Epithelial cell of proximal tubule (primary cell): ENCODE data around the gene SCN7A. TPM values are rescaled to one million over a fixed set of nuclear protein-coding genes. Genes with fewer than 3 reads are reported as not detected.

Experiments
- DNase-seq: peaks from one replicate; pipeline ENCODE4 v3.0.0-alpha.2; 2011; ENCODE audit warnings: low read depth
- H3K4me3 ChIP-seq: 2 replicates; pipeline ENCODE4 v1.5.1; 2011; ENCODE audit warnings: low read depth, mild to moderate bottlenecking, low read length
- CTCF ChIP-seq: conservative IDR thresholded peaks from 2 replicates; pipeline ENCODE4 v1.5.1; 2012; ENCODE audit warnings: low read depth, mild to moderate bottlenecking, low read length
- total RNA-seq: library from RNA; depleted of rRNA; stranded (reverse); fragments of >200 nt; gene quantifications from 2 replicates; pipeline ENCODE4 v1.2.3, GENCODE V29; 2015

Gene SCN7A
- total RNA-seq, 1 donor from 2014 or later, result 1.3 TPM

- TF ChIP-seq CTCF, result no peak
- no peak overlapping the region for H3K4me3 ChIP-seq
- no peak for DNase-seq
Observed at GRCh38 chr2:166518634-166519390, 24.8 kb upstream of the SCN7A start.

GRCh38 chr2:166517533-166518061 is 23.5 kb upstream of the SCN7A start:
- H3K4me3 ChIP-seq, result no peak overlapping the region
- DNase-seq, result no peak
- no peak for TF ChIP-seq CTCF

- no peak overlapping the region for H3K4me3 ChIP-seq
- no peak for DNase-seq
- peak; percentile 75 for TF ChIP-seq CTCF
Observed at GRCh38 chr2:166516712-166517303, 22.8 kb upstream of the SCN7A start.

- TF ChIP-seq CTCF, result no peak
- H3K4me3 ChIP-seq, result no peak overlapping the region
- DNase-seq, result no peak
Observed at GRCh38 chr2:166513952-166514351, 19.9 kb upstream of the SCN7A start.

- no peak for TF ChIP-seq CTCF
- DNase-seq, result no peak
Observed at GRCh38 chr2:166499281-166499680, 5.2 kb upstream of the SCN7A start.

GRCh38 chr2:166491461-166491860 is 2.6 kb downstream of the SCN7A start:
- DNase-seq, result no peak
- no peak overlapping the region for H3K4me3 ChIP-seq
- TF ChIP-seq CTCF, result no peak

More at GRCh38 chr2:166499281-166499680, 5.2 kb upstream of the SCN7A start:
- no peak overlapping the region for H3K4me3 ChIP-seq
